Measurements from ENCODE around the gene EPB41. TPM values are rescaled to one million over a fixed set of nuclear protein-coding genes. Genes with fewer than 3 reads are reported as not detected.

EPB41 gene
- total RNA-seq, 1 experiment from 2014 or later = 41.7 TPM

GRCh38 chr1:28933918-28934317 lies 19.5 kb downstream of the EPB41 start:
- RAD21 ChIA-PET (ENCODE audit: low non-redundant PET in 1 of 2, low total read pairs in 2 of 2, uncharacterized antibody in 2 of 2, unreplicated experiment in 2 of 2) = no interaction called here
- Histone ChIP-seq H3K9ac (ENCODE audit: low read length) (no peak overlapping the region), H4K20me1 (ENCODE audit: insufficient read depth) (no peaks in the 10 kb centered on the region), H3K27me3 (ENCODE audit: insufficient read depth, low read length) (no peaks in the 10 kb centered on the region), H2AFZ (ENCODE audit: low read depth, low read length, poor library complexity, severe bottlenecking) (no peak overlapping the region), H3K9me2 (ENCODE audit: insufficient read depth) (no peaks in the 10 kb centered on the region), H3K79me2 (ENCODE audit: insufficient read depth, low read length) (peaks cover 9% of the 10 kb centered on the region; the same call in 1 of the 2 replicates), H3K4me2 (ENCODE audit: low read length) (no peak overlapping the region), H3K4me3 (replicated peaks in 1 of 2; ENCODE audit: low read depth in 1 of 2, low read length in 2 of 2) (no peak overlapping the region), H3K4me1 (ENCODE audit: control insufficient read depth in 1 of 2, insufficient read depth in 2 of 2, low read length in 2 of 2) (0 out of 4 replicates have a peak, but pooled peaks cover 0 to 4% of the 10 kb centered on the region in 2 experiments), H3K36me3 (ENCODE audit: control insufficient read depth in 1 of 2, insufficient read depth in 2 of 2, low read length in 2 of 2) (no peaks in the 10 kb centered on the region), H3K27ac (ENCODE audit: low read depth, low read length) (no peak overlapping the region), H3K9me3 (ENCODE audit: control insufficient read depth in 1 of 2, insufficient read depth in 1 of 2, low read depth in 1 of 2, low read length in 2 of 2) (no peaks in the 10 kb centered on the region)
- intact Hi-C loops (cut with micrococcal nuclease) = no loop called here
- no peak for DNase-seq (ENCODE audit: low read depth, low spot score)
- CTCF ChIA-PET = no interaction called here
- BruUV-seq (replicated peaks) = no TSS peak
- POLR2A ChIA-PET = no interaction called here
- no peak for TF ChIP-seq POLR2A (IDR thresholded peaks at IDR 0.05; ENCODE audit: borderline replicate concordance, extremely low read depth, insufficient read depth, insufficient read length)
- TF ChIP-seq JUND (IDR thresholded peaks at IDR 0.05) = no peak
- no peak for TF ChIP-seq TCF7L2 (IDR thresholded peaks at IDR 0.05; ENCODE audit: borderline replicate concordance, extremely low read depth, insufficient read depth, insufficient read length)
- TF ChIP-seq ZNF274 (IDR thresholded peaks at IDR 0.05; ENCODE audit: low read depth, low read length) = no peak
- no peak for TF ChIP-seq ZBTB33 (IDR thresholded peaks at IDR 0.05; ENCODE audit: extremely low read depth, insufficient replicate concordance, low read length)
- no peak for TF ChIP-seq ELF1 (IDR thresholded peaks at IDR 0.05; ENCODE audit: borderline replicate concordance, low read depth)
- ATAC-seq = no peak

GRCh38 chr1:28934676-28935075 lies 20.3 kb downstream of the EPB41 start:
- Histone ChIP-seq H3K9me2 (ENCODE audit: insufficient read depth) (no peaks in the 10 kb centered on the region), H3K27ac (ENCODE audit: low read depth, low read length) (no peak overlapping the region), H2AFZ (ENCODE audit: low read depth, low read length, poor library complexity, severe bottlenecking) (no peak overlapping the region), H3K27me3 (ENCODE audit: insufficient read depth, low read length) (no peaks in the 10 kb centered on the region), H3K9ac (ENCODE audit: low read length) (no peak overlapping the region), H3K4me2 (ENCODE audit: low read length) (no peak overlapping the region), H4K20me1 (ENCODE audit: insufficient read depth) (no peaks in the 10 kb centered on the region), H3K36me3 (ENCODE audit: control insufficient read depth in 1 of 2, insufficient read depth in 2 of 2, low read length in 2 of 2) (no peaks in the 10 kb centered on the region), H3K4me1 (ENCODE audit: control insufficient read depth in 1 of 2, insufficient read depth in 2 of 2, low read length in 2 of 2) (0 out of 4 replicates have a peak, but pooled peaks cover 0 to 4% of the 10 kb centered on the region in 2 experiments), H3K9me3 (ENCODE audit: control insufficient read depth in 1 of 2, insufficient read depth in 1 of 2, low read depth in 1 of 2, low read length in 2 of 2) (no peaks in the 10 kb centered on the region), H3K79me2 (ENCODE audit: insufficient read depth, low read length) (peaks cover 9% of the 10 kb centered on the region; the same call in 1 of the 2 replicates), H3K4me3 (replicated peaks in 1 of 2; ENCODE audit: low read depth in 1 of 2, low read length in 2 of 2) (no peak overlapping the region)
- TF ChIP-seq ZNF274 (IDR thresholded peaks at IDR 0.05; ENCODE audit: low read depth, low read length) (no peak), MAX (IDR thresholded peaks at IDR 0.05) (no peak)
- BruUV-seq (replicated peaks) = no TSS peak
- intact Hi-C loops (cut with micrococcal nuclease) = no loop called here
- no peak for DNase-seq (ENCODE audit: low read depth, low spot score)
- ChIA-PET CTCF (no interaction called here), POLR2A (interaction anchor here (0.6 kb wide), 1 partner anchor 356 kb away, joined by 3 read pairs; no protein-coding TSS in a partner anchor), RAD21 (ENCODE audit: low non-redundant PET in 1 of 2, low total read pairs in 2 of 2, uncharacterized antibody in 2 of 2, unreplicated experiment in 2 of 2) (no interaction called here)
- no peak; the same call in 1 of the 2 replicates for ATAC-seq
